GM19035 (cell line): ENCODE data around the gene CCDC6.
"Not testable (repeated sequence)": the region's sequence is repeated elsewhere in the genome, so short reads cannot be mapped to it uniquely, and the experiment has no call there.

Source experiments
- ATAC-seq: cut with Tn5 transposase; IDR thresholded peaks from one replicate; pipeline ENCODE4 v1.9.1; 2021; ENCODE audit not compliant: unreplicated experiment

Gene CCDC6

GRCh38 chr10:59817773-59818172 is 88.6 kb downstream of the CCDC6 start:
- ATAC-seq: no peak

GRCh38 chr10:59814878-59815277 is 91.5 kb downstream of the CCDC6 start:
- ATAC-seq: no peak

GRCh38 chr10:59812519-59813122 is 93.7 kb downstream of the CCDC6 start:
- ATAC-seq: no peak

- no peak for ATAC-seq
These were observed 96.7 kb downstream of the CCDC6 start for GRCh38 chr10:59809644-59809974.

- ATAC-seq: peak; percentile 97
These were observed 97.3 kb downstream of the CCDC6 start for GRCh38 chr10:59808896-59809643.

- no peak for ATAC-seq
These were observed 98.4 kb downstream of the CCDC6 start for GRCh38 chr10:59807629-59808620.

- no peak for ATAC-seq
These were observed 101.3 kb downstream of the CCDC6 start for GRCh38 chr10:59805014-59805413.

GRCh38 chr10:59804220-59804619 is 102.1 kb downstream of the CCDC6 start:
- no peak for ATAC-seq

- no peak for ATAC-seq
These were observed 102.6 kb downstream of the CCDC6 start for GRCh38 chr10:59803714-59804113.

- ATAC-seq: no peak
These were observed 105.2 kb downstream of the CCDC6 start for GRCh38 chr10:59801171-59801570.

GRCh38 chr10:59799421-59799820 is 106.9 kb downstream of the CCDC6 start:
- no peak for ATAC-seq

- no peak for ATAC-seq
These were observed 112.4 kb downstream of the CCDC6 start for GRCh38 chr10:59793919-59794318.

- no peak for ATAC-seq
These were observed 113.5 kb downstream of the CCDC6 start for GRCh38 chr10:59792812-59793211.

GRCh38 chr10:59791601-59792000 is 114.8 kb downstream of the CCDC6 start:
- ATAC-seq: no peak

GRCh38 chr10:59790080-59790479 is 116.3 kb downstream of the CCDC6 start:
- ATAC-seq: not testable (repeated sequence)

- not testable (repeated sequence) for ATAC-seq
These were observed 117.4 kb downstream of the CCDC6 start for GRCh38 chr10:59788914-59789313.

GRCh38 chr10:59787032-59787431 is 119.3 kb downstream of the CCDC6 start:
- ATAC-seq: not testable (repeated sequence)

GRCh38 chr10:59785476-59785875 is 120.9 kb downstream of the CCDC6 start:
- ATAC-seq: not testable (repeated sequence)

- ATAC-seq: no peak
These were observed 124.8 kb downstream of the CCDC6 start for GRCh38 chr10:59781511-59781910.

- ATAC-seq: no peak
These were observed 126.4 kb downstream of the CCDC6 start for GRCh38 chr10:59779756-59780533.

- ATAC-seq: no peak
These were observed 131.9 kb downstream of the CCDC6 start for GRCh38 chr10:59774451-59774850.
